ENCODE results near the gene RAB12.
"Not testable (repeated sequence)": the region's sequence is repeated elsewhere in the genome, so short reads cannot be mapped to it uniquely, and the experiment has no call there.

Gene RAB12, protein sequence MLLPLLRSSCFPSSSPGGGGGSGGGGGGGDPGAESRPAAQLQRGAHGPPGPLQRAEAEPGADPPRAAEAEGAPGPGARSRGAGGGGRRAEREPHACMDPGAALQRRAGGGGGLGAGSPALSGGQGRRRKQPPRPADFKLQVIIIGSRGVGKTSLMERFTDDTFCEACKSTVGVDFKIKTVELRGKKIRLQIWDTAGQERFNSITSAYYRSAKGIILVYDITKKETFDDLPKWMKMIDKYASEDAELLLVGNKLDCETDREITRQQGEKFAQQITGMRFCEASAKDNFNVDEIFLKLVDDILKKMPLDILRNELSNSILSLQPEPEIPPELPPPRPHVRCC

DNA sequence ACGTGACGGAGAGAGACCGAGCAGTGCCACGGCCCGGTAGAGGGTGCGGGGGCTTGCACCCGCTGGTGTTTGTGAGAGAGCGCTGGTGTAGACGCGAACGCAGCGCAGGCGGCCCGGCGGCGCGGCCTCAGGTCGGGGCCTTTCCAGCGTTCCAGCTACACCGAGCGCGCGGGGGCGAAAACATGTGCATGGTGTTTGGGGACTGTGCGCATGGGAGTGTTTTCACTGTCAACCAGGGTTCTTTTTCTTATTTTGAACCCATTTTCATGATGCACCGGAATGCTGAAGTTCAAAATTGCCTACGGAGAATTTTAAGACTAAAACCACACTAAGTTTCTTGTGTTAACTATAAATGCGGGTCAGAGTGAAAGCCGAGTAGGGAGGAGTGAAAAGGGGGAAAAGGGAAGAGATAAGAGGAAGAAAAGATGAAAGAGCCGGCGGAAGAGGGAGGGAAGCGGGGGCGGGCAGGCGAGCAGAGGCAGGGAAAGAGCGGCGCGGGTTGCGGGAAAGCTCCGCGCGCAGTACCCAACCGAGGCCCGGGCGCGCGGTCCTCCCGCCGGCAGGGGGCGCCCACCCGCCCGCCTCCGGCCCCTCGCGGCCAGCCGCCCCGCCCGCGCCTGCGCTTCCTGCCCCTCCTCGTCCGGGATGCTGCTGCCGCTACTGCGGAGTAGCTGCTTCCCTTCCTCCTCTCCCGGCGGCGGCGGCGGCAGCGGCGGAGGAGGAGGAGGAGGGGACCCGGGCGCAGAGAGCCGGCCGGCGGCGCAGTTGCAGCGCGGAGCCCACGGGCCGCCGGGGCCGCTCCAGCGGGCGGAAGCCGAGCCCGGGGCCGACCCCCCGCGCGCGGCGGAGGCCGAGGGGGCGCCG is at the start of gene RAB12:
RAB12 (plus strand) TSS at position 643 of the 864 bp plus-strand sequence; CDS start at position 646, 3 bp downstream.
- H3K4me3 ChIP-seq (ENCODE audit: control insufficient read depth, low read depth, low read length), result peak within 1 kb of the TSS; percentile 92
- TF ChIP-seq, protein P1, sequence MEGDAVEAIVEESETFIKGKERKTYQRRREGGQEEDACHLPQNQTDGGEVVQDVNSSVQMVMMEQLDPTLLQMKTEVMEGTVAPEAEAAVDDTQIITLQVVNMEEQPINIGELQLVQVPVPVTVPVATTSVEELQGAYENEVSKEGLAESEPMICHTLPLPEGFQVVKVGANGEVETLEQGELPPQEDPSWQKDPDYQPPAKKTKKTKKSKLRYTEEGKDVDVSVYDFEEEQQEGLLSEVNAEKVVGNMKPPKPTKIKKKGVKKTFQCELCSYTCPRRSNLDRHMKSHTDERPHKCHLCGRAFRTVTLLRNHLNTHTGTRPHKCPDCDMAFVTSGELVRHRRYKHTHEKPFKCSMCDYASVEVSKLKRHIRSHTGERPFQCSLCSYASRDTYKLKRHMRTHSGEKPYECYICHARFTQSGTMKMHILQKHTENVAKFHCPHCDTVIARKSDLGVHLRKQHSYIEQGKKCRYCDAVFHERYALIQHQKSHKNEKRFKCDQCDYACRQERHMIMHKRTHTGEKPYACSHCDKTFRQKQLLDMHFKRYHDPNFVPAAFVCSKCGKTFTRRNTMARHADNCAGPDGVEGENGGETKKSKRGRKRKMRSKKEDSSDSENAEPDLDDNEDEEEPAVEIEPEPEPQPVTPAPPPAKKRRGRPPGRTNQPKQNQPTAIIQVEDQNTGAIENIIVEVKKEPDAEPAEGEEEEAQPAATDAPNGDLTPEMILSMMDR (IDR thresholded peaks at IDR 0.05; ENCODE audit: control insufficient read depth, insufficient read depth, low read depth, low read length, missing control alignments), result peak; percentile 19
- peak; percentile 52 for DNase-seq (ENCODE audit: low read depth)

DNA sequence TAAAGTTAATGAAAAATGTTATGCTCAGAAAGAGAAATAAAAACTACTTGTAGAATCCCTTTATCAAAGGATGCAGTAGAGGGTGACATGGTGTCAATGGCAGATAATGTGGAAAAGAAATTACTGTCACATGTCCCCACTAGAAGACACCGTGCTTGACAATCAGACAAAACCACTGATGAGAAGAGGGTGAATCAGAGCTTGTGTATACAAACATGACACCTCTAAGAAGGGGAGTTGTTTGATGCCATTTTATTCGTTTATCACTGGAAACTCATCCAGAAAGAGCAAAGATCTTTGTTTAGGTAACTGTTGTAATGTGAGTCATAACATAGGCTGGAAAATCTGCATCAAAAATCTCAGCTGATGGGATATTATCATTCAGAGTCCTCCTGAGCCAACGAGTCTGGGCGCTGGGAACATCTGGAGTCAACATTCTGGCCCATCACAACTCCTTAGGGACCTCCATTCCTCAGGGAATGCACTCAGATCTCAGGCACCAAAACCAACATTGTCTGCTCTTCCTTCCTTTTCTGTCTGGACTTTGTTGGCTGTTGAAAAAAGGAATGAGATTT is 49.5 kb upstream of the RAB12 start:
- no peak overlapping the region for H3K4me3 ChIP-seq (ENCODE audit: control insufficient read depth, low read depth, low read length)
- no peak for DNase-seq (ENCODE audit: low read depth)
- TF ChIP-seq, protein P1 (IDR thresholded peaks at IDR 0.05; ENCODE audit: control insufficient read depth, insufficient read depth, low read depth, low read length, missing control alignments), result no peak

DNA sequence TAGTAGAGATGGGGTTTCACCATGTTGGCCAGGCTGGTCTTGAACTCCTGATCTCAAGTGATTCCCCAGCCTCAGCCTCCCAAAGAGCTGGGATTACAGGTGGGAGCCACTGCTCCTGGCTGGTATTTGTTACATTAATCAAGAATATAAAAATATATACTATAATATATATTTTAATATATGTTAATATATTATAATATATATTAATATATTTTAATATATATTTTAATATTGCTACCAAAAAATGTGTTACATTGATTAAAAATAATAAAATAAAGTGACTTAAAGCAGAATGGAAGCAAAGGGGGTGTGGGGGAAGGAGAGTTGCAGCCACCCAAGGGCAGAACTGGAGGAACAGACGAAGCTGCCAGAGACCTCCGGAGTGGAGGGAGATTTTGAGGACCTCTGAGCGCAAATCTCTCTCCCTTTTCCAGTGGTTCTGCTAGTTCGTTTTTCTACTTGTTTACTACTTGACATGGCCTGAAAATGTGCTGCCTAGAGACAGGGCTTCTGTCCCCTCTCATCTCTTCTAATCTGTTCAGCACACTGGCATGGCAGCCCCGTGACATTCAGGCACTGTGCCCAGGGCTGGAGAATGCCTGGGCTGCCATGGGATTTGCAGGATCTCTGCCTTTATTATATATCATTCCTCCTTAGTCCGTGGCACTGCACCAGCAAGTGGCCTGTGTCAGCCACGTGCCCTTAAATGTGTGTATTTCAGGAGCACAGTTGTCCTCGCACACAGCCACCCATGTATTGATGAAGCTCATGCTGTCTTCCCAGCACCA is 47.9 kb upstream of the RAB12 start:
- no peak overlapping the region for H3K4me3 ChIP-seq (ENCODE audit: control insufficient read depth, low read depth, low read length)
- TF ChIP-seq, protein P1 (IDR thresholded peaks at IDR 0.05; ENCODE audit: control insufficient read depth, insufficient read depth, low read depth, low read length, missing control alignments), result no peak
- DNase-seq (ENCODE audit: low read depth), result no peak

DNA sequence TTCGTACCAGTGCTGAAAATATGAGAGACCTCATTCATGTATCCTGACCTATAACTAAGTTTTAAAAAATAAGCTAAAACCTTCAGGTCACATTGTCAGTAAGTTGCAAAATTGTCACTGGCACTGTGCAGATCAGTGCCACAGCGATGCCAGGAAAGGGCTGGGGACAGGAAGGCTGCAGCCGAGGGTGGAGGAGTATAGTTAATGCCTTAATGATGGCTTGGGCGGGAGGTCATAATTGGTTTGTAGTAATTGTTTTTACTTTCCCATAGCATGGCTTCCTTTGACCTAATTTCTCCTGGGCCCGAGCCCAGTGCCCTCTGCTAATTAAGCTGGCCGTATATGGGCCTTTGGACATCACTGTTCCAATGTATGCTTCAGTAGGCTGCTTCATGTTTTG is 47.2 kb upstream of the RAB12 start:
- DNase-seq (ENCODE audit: low read depth), result no peak
- H3K4me3 ChIP-seq (ENCODE audit: control insufficient read depth, low read depth, low read length), result no peak overlapping the region
- TF ChIP-seq, protein P1 (IDR thresholded peaks at IDR 0.05; ENCODE audit: control insufficient read depth, insufficient read depth, low read depth, low read length, missing control alignments), result no peak

DNA sequence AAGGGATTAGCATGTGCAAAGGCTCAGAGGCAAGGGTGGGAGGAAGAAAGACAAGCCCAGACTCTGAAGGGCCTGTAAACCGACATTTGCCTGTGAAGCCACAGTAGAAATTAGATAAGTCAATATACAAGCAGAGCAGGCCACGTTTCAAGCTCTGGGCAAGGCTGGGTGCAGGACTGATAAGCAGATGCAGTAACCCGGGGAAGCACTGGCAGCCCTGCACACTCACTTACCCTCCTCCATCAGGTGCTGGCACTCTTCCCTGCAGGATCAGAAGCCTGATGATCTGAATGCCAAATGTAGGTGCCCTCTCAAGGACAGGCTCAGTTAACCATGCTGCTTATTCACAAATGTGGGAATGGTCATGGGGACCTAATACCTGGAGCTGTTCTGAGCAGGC is 46.3 kb upstream of the RAB12 start:
- no peak overlapping the region for H3K4me3 ChIP-seq (ENCODE audit: control insufficient read depth, low read depth, low read length)
- TF ChIP-seq, protein P1 (IDR thresholded peaks at IDR 0.05; ENCODE audit: control insufficient read depth, insufficient read depth, low read depth, low read length, missing control alignments), result no peak
- DNase-seq (ENCODE audit: low read depth), result no peak

DNA sequence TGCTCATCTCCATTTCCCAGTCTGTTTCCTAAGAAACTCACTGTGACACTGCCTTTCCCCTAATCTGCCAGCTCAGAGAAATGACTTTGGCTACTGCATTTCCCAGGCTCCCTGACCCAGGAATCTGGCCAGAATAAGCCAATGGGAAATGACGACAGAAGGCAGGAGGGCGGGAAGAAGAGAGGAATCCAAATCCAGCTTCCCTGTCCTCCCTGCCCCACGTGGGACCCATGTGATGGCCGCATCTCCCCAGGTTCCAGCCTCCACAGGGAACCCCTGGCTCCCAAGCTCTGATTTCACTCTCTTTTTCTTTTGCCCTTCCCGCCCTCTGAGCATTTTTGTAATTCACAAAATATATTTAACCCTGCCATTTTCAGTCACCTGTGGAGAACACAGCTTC is 37.8 kb upstream of the RAB12 start:
- TF ChIP-seq, protein P1 (IDR thresholded peaks at IDR 0.05; ENCODE audit: control insufficient read depth, insufficient read depth, low read depth, low read length, missing control alignments), result no peak
- no peak for DNase-seq (ENCODE audit: low read depth)
- H3K4me3 ChIP-seq (ENCODE audit: control insufficient read depth, low read depth, low read length), result no peak overlapping the region

DNA sequence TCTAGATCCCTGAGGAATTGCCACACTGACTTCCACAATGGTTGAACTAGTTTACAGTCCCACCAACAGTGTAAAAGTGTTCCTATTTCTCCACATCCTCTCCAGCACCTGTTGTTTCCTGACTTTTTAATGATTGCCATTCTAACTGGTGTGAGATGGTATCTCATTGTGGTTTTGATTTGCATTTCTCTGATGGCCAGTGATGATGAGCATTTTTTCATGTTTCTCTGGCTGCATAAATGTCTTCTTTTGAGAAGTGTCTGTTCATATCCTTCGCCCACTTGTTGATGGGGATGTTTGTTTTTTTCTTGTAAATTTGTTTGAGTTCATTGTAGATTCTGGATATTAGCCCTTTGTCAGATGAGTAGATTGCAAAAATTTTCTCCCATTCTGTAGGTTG is 35.5 kb upstream of the RAB12 start:
- DNase-seq (ENCODE audit: low read depth); H3K4me3 ChIP-seq (ENCODE audit: control insufficient read depth, low read depth, low read length): not testable (repeated sequence)

Measured in AG09309 (cell line).